Astrocyte (in vitro differentiated cells and primary cell): ENCODE data around the gene SH3GL2. TPM values are rescaled to one million over a fixed set of nuclear protein-coding genes. Genes with fewer than 3 reads are reported as not detected.

Source experiments
- DNase-seq: peaks from one replicate; pipeline ENCODE4 v3.0.0-alpha.2; 2010; ENCODE audit warnings: low read depth
- FAIRE-seq: peaks from 2 replicates; lab custom pipeline; 2011; peaks lifted over from hg19 to GRCh38; lab: Jason Lieb, UNC
- H2AFZ ChIP-seq: 2 replicates; pipeline ENCODE4 v1.6.0; 2012; ENCODE audit warnings: low read depth, low read length, inconsistent platforms
- H3K27ac ChIP-seq: 2 replicates; pipeline ENCODE4 v1.5.1; 2011; ENCODE audit warnings: low read depth, low read length, inconsistent platforms
- H3K27me3 ChIP-seq: 2 replicates; pipeline ENCODE4 v1.6.0; 2011; ENCODE audit warnings: low read length, inconsistent platforms; ENCODE audit not compliant: insufficient read depth
- H3K36me3 ChIP-seq: 2 replicates; pipeline ENCODE4 v1.5.1; 2011; ENCODE audit warnings: low read length, inconsistent platforms; ENCODE audit not compliant: insufficient read depth
- H3K4me1 ChIP-seq: 2 replicates; pipeline ENCODE4 v1.5.1; 2011; ENCODE audit warnings: low read length, inconsistent platforms; ENCODE audit not compliant: insufficient read depth
- H3K4me2 ChIP-seq: 2 replicates; pipeline ENCODE4 v1.6.0; 2012; ENCODE audit warnings: low read length, inconsistent platforms
- H3K4me3 ChIP-seq: 2 replicates; pipeline ENCODE4 v1.5.1; 2011; ENCODE audit warnings: low read depth, mild to moderate bottlenecking, low read length, inconsistent platforms; ENCODE audit not compliant: insufficient read depth
- H3K79me2 ChIP-seq: 2 replicates; pipeline ENCODE4 v1.6.0; 2012; ENCODE audit warnings: mild to moderate bottlenecking, low read length, inconsistent platforms; ENCODE audit not compliant: insufficient read depth
- H3K9ac ChIP-seq: 2 replicates; pipeline ENCODE4 v1.6.0; 2012; ENCODE audit warnings: mild to moderate bottlenecking, low read length, inconsistent platforms
- H3K9me3 ChIP-seq: 2 replicates; pipeline ENCODE4 v1.5.1; 2012; ENCODE audit warnings: low read depth, mild to moderate bottlenecking, low read length, inconsistent platforms; ENCODE audit not compliant: insufficient read depth
- H4K20me1 ChIP-seq: 2 replicates; pipeline ENCODE4 v1.6.0; 2012; ENCODE audit warnings: low read length, inconsistent platforms; ENCODE audit not compliant: insufficient read depth
- H3K27ac Mint-ChIP-seq: one replicate; pipeline ENCODE4 v1.8.0; 2021; ENCODE audit warnings: mild to moderate bottlenecking, mixed read lengths; ENCODE audit not compliant: unreplicated experiment
- H3K27me3 Mint-ChIP-seq: one replicate; pipeline ENCODE4 v1.8.0; 2021; ENCODE audit warnings: low read depth, mixed read lengths; ENCODE audit not compliant: unreplicated experiment
- H3K36me3 Mint-ChIP-seq: one replicate; pipeline ENCODE4 v1.8.0; 2021; ENCODE audit warnings: low read depth, mixed read lengths; ENCODE audit not compliant: unreplicated experiment
- H3K4me1 Mint-ChIP-seq: one replicate; pipeline ENCODE4 v1.8.0; 2021; ENCODE audit warnings: low read depth, mixed read lengths; ENCODE audit not compliant: unreplicated experiment
- H3K4me3 Mint-ChIP-seq: one replicate; pipeline ENCODE4 v1.8.0; 2021; ENCODE audit warnings: mild to moderate bottlenecking, moderate library complexity, mixed read lengths; ENCODE audit not compliant: unreplicated experiment
- H3K9me3 Mint-ChIP-seq: one replicate; pipeline ENCODE4 v1.8.0; 2021; ENCODE audit warnings: mild to moderate bottlenecking, mixed read lengths; ENCODE audit not compliant: unreplicated experiment
- EZH2 ChIP-seq: IDR thresholded peaks from 2 replicates; pipeline ENCODE4 v1.6.1; 2012; ENCODE audit warnings: mild to moderate bottlenecking, low read length, inconsistent platforms; ENCODE audit not compliant: insufficient read depth
- total RNA-seq: library from RNA; stranded (reverse); gene quantifications from 2 replicates; pipeline ENCODE4 v1.2.1, GENCODE V29; 2021
- TF ChIP-seq, protein P1 (sequence below): IDR thresholded peaks from 2 replicates; pipeline ENCODE4 v1.5.1; 2011; ENCODE audit warnings: low read depth, mild to moderate bottlenecking, inconsistent platforms, low read length, moderate library complexity; ENCODE audit not compliant: insufficient read depth

Gene SH3GL2
- total RNA-seq, 1 donor from 2014 or later, result 0.16 TPM

DNA sequence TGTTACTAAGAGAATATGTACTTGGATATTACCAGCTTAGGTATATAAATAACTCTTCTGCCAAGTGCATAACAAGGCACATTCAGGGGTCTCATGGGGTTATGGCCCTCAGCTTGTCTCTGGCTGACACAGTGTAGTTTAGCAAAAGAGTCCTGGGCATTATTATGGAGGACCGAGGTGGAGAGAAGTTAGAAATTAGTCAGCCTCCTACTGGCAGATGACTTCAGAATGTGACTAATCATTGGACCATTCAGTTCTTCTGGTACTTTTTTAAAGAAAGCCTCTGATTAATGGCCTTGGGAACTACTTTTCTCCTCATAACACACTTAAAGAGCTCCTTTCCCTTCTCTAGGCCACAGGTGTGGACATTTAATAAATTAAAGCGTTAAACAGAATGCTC, 178.9 kb downstream of the SH3GL2 start:
- FAIRE-seq, result no peak
- TF ChIP-seq, protein P1, sequence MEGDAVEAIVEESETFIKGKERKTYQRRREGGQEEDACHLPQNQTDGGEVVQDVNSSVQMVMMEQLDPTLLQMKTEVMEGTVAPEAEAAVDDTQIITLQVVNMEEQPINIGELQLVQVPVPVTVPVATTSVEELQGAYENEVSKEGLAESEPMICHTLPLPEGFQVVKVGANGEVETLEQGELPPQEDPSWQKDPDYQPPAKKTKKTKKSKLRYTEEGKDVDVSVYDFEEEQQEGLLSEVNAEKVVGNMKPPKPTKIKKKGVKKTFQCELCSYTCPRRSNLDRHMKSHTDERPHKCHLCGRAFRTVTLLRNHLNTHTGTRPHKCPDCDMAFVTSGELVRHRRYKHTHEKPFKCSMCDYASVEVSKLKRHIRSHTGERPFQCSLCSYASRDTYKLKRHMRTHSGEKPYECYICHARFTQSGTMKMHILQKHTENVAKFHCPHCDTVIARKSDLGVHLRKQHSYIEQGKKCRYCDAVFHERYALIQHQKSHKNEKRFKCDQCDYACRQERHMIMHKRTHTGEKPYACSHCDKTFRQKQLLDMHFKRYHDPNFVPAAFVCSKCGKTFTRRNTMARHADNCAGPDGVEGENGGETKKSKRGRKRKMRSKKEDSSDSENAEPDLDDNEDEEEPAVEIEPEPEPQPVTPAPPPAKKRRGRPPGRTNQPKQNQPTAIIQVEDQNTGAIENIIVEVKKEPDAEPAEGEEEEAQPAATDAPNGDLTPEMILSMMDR, result no peak
- TF ChIP-seq EZH2, result no peak
- Histone ChIP-seq H3K4me3 (no peak overlapping the region), H3K4me1 (no peaks in the 10 kb centered on the region), H3K36me3 (no peaks in the 10 kb centered on the region), H3K4me2 (no peak overlapping the region), H3K9me3 (no peaks in the 10 kb centered on the region), H3K27ac (no peak overlapping the region), H2AFZ (no peak overlapping the region), H3K9ac (no peak overlapping the region), H3K27me3 (no peaks in the 10 kb centered on the region), H3K79me2 (no peaks in the 10 kb centered on the region), H4K20me1 (no peaks in the 10 kb centered on the region)
- DNase-seq, result peak; percentile 1
- H3K4me3 Mint-ChIP-seq, result no peak overlapping the region
- no peaks in the 10 kb centered on the region for H3K4me1 Mint-ChIP-seq
- H3K36me3 Mint-ChIP-seq, result no peaks in the 10 kb centered on the region
- no peak overlapping the region for H3K27ac Mint-ChIP-seq
- peaks cover 3% of the 10 kb centered on the region for H3K9me3 Mint-ChIP-seq
- no peaks in the 10 kb centered on the region for H3K27me3 Mint-ChIP-seq

DNA sequence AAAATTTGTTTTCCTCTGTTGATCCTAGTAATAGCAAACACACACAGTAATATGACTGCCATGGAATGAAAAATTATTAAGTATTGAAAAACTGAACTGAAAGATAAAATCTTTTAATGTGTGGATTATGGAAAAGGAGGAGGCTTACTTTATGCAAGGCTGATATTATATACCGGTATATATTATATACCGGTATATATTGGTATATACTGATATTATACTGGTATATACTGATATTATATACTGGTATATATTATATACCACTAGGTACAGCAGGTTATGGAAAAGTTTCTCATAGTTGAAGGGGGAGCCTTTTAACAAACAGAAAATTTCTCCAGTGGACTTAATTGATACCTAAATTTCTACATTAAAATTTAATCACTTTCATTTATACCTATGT, 181.4 kb downstream of the SH3GL2 start:
- Histone ChIP-seq H3K4me3 (no peak overlapping the region), H4K20me1 (no peaks in the 10 kb centered on the region), H3K4me2 (no peak overlapping the region), H2AFZ (no peak overlapping the region), H3K9me3 (no peaks in the 10 kb centered on the region), H3K9ac (no peak overlapping the region), H3K27ac (no peak overlapping the region), H3K27me3 (no peaks in the 10 kb centered on the region), H3K36me3 (no peaks in the 10 kb centered on the region), H3K79me2 (no peaks in the 10 kb centered on the region), H3K4me1 (no peaks in the 10 kb centered on the region)
- no peak for DNase-seq
- Mint-ChIP-seq H3K27me3 (peaks cover 3% of the 10 kb centered on the region), H3K27ac (no peak overlapping the region), H3K4me1 (no peaks in the 10 kb centered on the region), H3K36me3 (no peaks in the 10 kb centered on the region), H3K9me3 (no peaks in the 10 kb centered on the region), H3K4me3 (no peak overlapping the region)
- FAIRE-seq, result no peak
- TF ChIP-seq, protein P1, result no peak
- no peak for TF ChIP-seq EZH2

DNA sequence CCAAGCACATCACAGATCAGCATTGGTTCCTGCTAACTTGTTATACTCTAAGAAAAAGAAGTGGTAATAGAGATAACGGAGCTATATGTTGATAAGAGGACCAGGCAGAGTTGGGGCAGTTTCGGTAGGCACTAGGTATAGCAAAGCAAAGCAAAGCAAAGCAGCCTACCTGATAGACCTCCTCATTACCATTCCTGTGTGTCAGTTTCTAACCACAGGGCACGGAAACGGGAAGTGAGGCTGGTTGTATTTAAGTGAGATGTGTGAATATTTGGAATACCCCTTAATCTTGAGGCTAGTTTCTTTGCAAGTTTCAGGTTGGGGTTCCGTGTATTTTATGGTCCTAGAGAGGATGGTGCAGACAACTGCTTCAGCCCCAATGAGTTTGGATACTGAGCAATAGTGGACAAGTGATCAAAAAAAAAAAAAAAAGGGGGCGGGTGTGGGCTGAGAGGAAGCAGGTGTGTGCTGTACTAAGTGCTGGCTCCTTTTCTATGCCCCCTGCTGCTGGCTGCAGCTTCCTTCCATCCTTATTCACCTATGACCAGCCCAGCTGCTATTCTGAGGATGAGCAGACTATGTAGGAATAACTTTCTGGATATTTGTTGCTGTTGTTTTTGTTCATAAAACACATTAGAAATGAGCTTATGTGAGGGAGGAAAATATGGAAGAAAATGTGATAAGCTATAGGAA, 183.3 kb downstream of the SH3GL2 start:
- no peaks in the 10 kb centered on the region for H3K79me2 ChIP-seq
- H3K4me1 ChIP-seq, result no peaks in the 10 kb centered on the region
- Mint-ChIP-seq H3K4me3 (no peak overlapping the region), H3K4me1 (peaks cover 2% of the 10 kb centered on the region), H3K27ac (no peak overlapping the region), H3K9me3 (no peaks in the 10 kb centered on the region), H3K36me3 (no peaks in the 10 kb centered on the region), H3K27me3 (peaks cover 3% of the 10 kb centered on the region)
- H3K4me2 ChIP-seq, result no peak overlapping the region
- TF ChIP-seq, protein P1, result no peak
- no peak for TF ChIP-seq EZH2
- no peaks in the 10 kb centered on the region for H4K20me1 ChIP-seq
- no peaks in the 10 kb centered on the region for H3K27me3 ChIP-seq
- H3K4me3 ChIP-seq, result no peak overlapping the region
- H3K27ac ChIP-seq, result no peak overlapping the region
- H3K9me3 ChIP-seq, result no peaks in the 10 kb centered on the region
- no peak overlapping the region for H3K9ac ChIP-seq
- FAIRE-seq (no peak), DNase-seq (no peak)
- H2AFZ ChIP-seq, result no peak overlapping the region
- H3K36me3 ChIP-seq, result no peaks in the 10 kb centered on the region
